Thyroid gland (tissue), 4 donors: Measurements from ENCODE around the gene ETV6. TPM values are rescaled to one million over a fixed set of nuclear protein-coding genes. Genes with fewer than 3 reads are reported as not detected.

Experiments
- DNase-seq, 2 donors: peaks; one replicate each; pipeline ENCODE4 v3.0.0-alpha.2; 2019
- H3K27ac ChIP-seq, 3 donors: fragments of 200-600 bp; sonication (generic); 1 replicate in 2 of 3; 2 replicates in 1 of 3; pipeline ENCODE4 v1.5.1; 2016 to 2019; ENCODE audit warnings: mild to moderate bottlenecking in 1 of 3, moderate library complexity in 1 of 3
- H3K27me3 ChIP-seq: fragments of 200-600 bp; sonication (generic); one replicate; pipeline ENCODE4 v1.5.1; 2019
- H3K36me3 ChIP-seq, 2 donors: fragments of 200-600 bp; sonication (generic); one replicate each; pipeline ENCODE4 v1.5.1; 2016 to 2019
- H3K4me1 ChIP-seq, 2 donors: fragments of 200-600 bp; sonication (generic); one replicate each; pipeline ENCODE4 v1.5.1; 2017 to 2019
- H3K4me3 ChIP-seq, 3 donors: fragments of 200-600 bp; sonication (generic); replicated peaks in 1 of 3; 1 replicate in 2 of 3; 2 replicates in 1 of 3; pipeline ENCODE4 v1.5.1; 2016; ENCODE audit warnings: mild to moderate bottlenecking in 1 of 3
- H3K9me3 ChIP-seq: fragments of 200-600 bp; sonication (generic); one replicate; pipeline ENCODE4 v1.5.1; 2017
- POLR2A ChIP-seq, 2 donors: fragments of 450-650 bp; IDR thresholded peaks; one replicate each; pipeline ENCODE4 v1.6.1; 2017; ENCODE audit warnings: antibody characterized with exemption in 2 of 2, mild to moderate bottlenecking in 2 of 2, moderate library complexity in 1 of 2
- WGBS, 2 donors: methylation state at CpG; one replicate each; pipeline ENCODE4 v1.1.5; 2017; 5-methylcytosine and 5-hydroxymethylcytosine counted together
- intact Hi-C: fragments of 100-400 bp; cut with DNase I; formaldehyde crosslinking; loops from one replicate; pipeline ENCODE4 v1.15.1; 2023
- total RNA-seq, 4 donors: library from RNA; depleted of rRNA; stranded (reverse); fragments of >200 nt; gene quantifications; one replicate each; pipeline ENCODE4 v1.2.3, GENCODE V29; 2016
- TF ChIP-seq, protein P1 (sequence below), 6 experiments: fragments of 200-600 bp in 3 of 6; fragments of 450-650 bp in 3 of 6; sonication (generic) in 3 of 6; IDR thresholded peaks; one replicate each; pipeline ENCODE4 v1.5.1; 2016 to 2019; ENCODE audit warnings: antibody characterized with exemption in 6 of 6, mild to moderate bottlenecking in 2 of 6, inconsistent platforms in 1 of 6, moderate library complexity in 1 of 6

The ETV6 gene
- total RNA-seq, 4 donors from 2014 or later: 16.6 to 35.6 (median 17.2) TPM

DNA sequence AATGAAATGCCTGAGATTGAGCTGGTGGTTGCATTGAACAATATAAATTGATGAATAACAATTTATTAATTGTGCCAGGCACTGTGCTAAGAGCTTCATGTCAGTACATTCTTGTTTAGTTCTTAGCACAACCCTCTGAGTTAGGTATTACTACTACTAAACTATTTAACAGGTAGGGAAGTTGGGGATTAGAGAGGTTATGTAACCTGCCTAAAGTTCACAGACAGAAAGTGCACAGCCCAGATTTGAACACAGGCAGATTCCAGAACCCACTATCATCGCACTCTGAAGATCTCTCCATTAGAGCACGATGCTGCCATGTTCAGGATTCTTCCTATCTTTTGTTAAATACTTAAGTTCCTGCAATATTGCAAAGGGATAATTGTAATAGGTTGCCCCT lies 49.3 kb downstream of the ETV6 start:
- Histone ChIP-seq H3K27me3 (no peaks in the 10 kb centered on the region), H3K9me3 (no peaks in the 10 kb centered on the region), H3K36me3 (no peaks in the 10 kb centered on the region), H3K4me3 (no peak overlapping the region), H3K4me1 (peaks cover 8 to 21% of the 10 kb centered on the region in 2 donors), H3K27ac (no peak overlapping the region)
- intact Hi-C loops: no loop called here
- WGBS, 2 donors: 91 to 95% methylated on average over 2 of the region's 2 CpGs
- DNase-seq: no peak
- no peak for TF ChIP-seq POLR2A (IDR thresholded peaks at IDR 0.05)
- TF ChIP-seq, protein P1, sequence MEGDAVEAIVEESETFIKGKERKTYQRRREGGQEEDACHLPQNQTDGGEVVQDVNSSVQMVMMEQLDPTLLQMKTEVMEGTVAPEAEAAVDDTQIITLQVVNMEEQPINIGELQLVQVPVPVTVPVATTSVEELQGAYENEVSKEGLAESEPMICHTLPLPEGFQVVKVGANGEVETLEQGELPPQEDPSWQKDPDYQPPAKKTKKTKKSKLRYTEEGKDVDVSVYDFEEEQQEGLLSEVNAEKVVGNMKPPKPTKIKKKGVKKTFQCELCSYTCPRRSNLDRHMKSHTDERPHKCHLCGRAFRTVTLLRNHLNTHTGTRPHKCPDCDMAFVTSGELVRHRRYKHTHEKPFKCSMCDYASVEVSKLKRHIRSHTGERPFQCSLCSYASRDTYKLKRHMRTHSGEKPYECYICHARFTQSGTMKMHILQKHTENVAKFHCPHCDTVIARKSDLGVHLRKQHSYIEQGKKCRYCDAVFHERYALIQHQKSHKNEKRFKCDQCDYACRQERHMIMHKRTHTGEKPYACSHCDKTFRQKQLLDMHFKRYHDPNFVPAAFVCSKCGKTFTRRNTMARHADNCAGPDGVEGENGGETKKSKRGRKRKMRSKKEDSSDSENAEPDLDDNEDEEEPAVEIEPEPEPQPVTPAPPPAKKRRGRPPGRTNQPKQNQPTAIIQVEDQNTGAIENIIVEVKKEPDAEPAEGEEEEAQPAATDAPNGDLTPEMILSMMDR (IDR thresholded peaks at IDR 0.05): no peak

DNA sequence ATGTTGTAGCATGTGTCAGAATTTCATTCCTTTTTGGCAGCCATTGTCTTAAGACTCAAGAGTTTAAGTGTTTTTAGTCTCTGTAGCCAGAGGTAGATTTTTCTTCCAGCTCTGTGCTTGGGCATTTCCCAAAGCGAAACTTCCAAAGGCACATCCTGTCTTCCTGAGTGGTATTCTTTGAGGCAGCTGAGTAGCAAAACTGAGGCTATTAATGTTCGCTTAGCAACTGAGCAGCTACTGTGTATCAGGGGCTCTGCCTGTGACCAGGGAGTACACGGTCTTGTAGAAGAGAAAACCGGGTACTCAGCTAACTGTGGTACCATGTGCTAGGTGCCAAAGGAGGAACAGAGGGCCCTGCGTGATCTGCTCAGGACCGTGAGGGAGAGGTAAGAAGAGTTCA lies 52.0 kb downstream of the ETV6 start:
- intact Hi-C loops: no loop called here
- no peak for TF ChIP-seq POLR2A (IDR thresholded peaks at IDR 0.05)
- TF ChIP-seq, protein P1 (IDR thresholded peaks at IDR 0.05): no peak
- no peaks in the 10 kb centered on the region for H3K9me3 ChIP-seq
- no peaks in the 10 kb centered on the region for H3K36me3 ChIP-seq
- peak overlapping the region in 1 of 3 donors; percentile 25 for H3K27ac ChIP-seq
- H3K27me3 ChIP-seq: no peaks in the 10 kb centered on the region
- WGBS, 2 donors: 72 to 74% methylated on average over 6 of the region's 6 CpGs
- no peak overlapping the region for H3K4me3 ChIP-seq
- peaks cover 22 to 32% of the 10 kb centered on the region in 2 donors for H3K4me1 ChIP-seq
- no peak for DNase-seq

DNA sequence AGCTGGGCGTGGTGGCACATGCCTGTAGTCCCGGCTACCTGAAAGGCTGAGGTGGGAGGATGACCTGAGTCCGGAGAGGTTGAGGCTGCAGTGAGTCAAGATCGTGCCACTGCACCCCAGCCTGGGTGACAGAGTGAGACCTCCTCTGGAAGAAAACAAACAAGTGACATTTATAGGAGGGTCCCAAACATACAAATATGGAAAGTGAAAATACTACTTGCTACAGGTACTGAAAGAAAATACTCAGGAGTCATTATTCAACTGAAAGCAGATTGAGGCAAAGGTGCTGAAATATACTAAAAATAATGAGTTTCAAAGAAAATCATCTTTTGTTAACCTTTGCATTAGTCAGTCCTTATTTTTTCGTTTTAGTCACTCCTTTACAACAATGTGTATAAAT lies 53.5 kb downstream of the ETV6 start:
- 94 to 96% methylated on average over 5 of the region's 5 CpGs for WGBS, 2 donors
- H3K27me3 ChIP-seq: no peaks in the 10 kb centered on the region
- no peak overlapping the region for H3K4me3 ChIP-seq
- no peak for TF ChIP-seq POLR2A (IDR thresholded peaks at IDR 0.05)
- TF ChIP-seq, protein P1 (IDR thresholded peaks at IDR 0.05): no peak
- DNase-seq: no peak
- no peak overlapping the region for H3K27ac ChIP-seq
- no peaks in the 10 kb centered on the region for H3K9me3 ChIP-seq
- no peaks in the 10 kb centered on the region for H3K36me3 ChIP-seq
- intact Hi-C loops: no loop called here
- H3K4me1 ChIP-seq: peaks cover 37 to 47% of the 10 kb centered on the region in 2 donors

DNA sequence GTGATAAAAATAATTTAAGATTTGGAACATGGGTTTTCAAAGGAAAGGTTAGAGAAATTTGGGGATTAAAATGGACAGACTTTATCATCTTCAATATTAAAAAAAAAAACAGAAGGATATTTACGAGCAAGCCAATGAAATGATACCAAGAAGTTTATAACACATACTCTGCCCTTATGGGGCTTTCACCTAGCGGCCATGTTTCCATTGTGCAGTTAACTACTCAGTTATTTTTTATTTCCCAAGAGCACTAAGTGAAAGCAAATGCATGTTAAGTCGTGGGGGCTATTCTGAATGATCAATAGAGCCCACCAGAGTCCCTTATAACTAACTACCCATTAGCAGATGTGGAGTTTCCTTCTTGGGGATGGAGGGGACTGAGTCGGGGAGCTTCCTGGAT lies 53.9 kb downstream of the ETV6 start:
- Histone ChIP-seq H3K9me3 (no peaks in the 10 kb centered on the region), H3K27me3 (no peaks in the 10 kb centered on the region), H3K27ac (peak overlapping the region in 1 of 3 donors; percentile 26), H3K4me3 (no peak overlapping the region), H3K4me1 (peaks cover 41 to 52% of the 10 kb centered on the region in 2 donors), H3K36me3 (no peaks in the 10 kb centered on the region)
- TF ChIP-seq, protein P1 (IDR thresholded peaks at IDR 0.05): no peak
- no peak for TF ChIP-seq POLR2A (IDR thresholded peaks at IDR 0.05)
- intact Hi-C loops: no loop called here
- DNase-seq: no peak
- WGBS, 2 donors: 90 to 93% methylated on average over 4 of the region's 4 CpGs

DNA sequence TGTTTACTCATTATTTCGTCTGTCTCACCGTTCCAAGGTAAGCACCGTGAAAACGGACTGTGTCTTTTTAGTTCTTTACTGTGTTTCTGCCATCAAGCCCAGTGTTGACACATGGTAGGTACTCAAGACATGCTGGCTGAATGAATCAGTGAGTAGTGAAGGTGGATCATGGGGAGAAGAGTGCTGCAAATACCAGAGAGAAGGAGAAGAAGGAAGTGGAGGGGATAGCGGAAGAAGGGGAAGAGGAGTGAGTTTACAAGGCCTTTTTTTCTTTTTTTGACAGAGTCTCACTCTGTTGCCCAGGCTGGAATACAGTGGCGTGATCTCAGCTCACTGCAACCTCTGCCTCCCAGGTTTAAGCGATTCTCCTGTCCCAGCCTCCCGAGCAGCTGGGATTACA lies 54.6 kb downstream of the ETV6 start:
- Histone ChIP-seq H3K9me3 (no peaks in the 10 kb centered on the region), H3K36me3 (no peaks in the 10 kb centered on the region), H3K4me3 (no peak overlapping the region), H3K27me3 (no peaks in the 10 kb centered on the region), H3K4me1 (peaks cover 43 to 57% of the 10 kb centered on the region in 2 donors), H3K27ac (peak overlapping the region in 2 of 3 donors; percentile 82 to 83)
- WGBS, 2 donors: 63 to 71% methylated on average over 8 of the region's 8 CpGs
- intact Hi-C loops: no loop called here
- DNase-seq: peak in 1 of 2 donors; percentile 34
- TF ChIP-seq, protein P1 (IDR thresholded peaks at IDR 0.05): no peak
- no peak for TF ChIP-seq POLR2A (IDR thresholded peaks at IDR 0.05)
